WTC11 (cell line): ENCODE results near the gene SLC17A2. TPM values are rescaled to one million over a fixed set of nuclear protein-coding genes. Genes with fewer than 3 reads are reported as not detected.
A peak's percentile ranks its signal among the peaks of the same experiment; 100 is the strongest.

Source experiments
- ATAC-seq: fragments of 200-7000 bp; cut with Tn5 transposase; 2 replicates; pipeline ENCODE4 v1.10.0; 2021; ENCODE audit warnings: mild to moderate bottlenecking, moderate library complexity
- CTCF ChIA-PET: fragments of 300-600 bp; sonication (Branson Sonifier 250); formaldehyde crosslinking; loops from one replicate; lab custom pipeline; 2021; ENCODE audit warnings: antibody characterized with exemption; lab: Charles Lee
- POLR2A ChIA-PET: fragments of 350-600 bp; sonication (Branson Sonifier 250); formaldehyde crosslinking; loops from one replicate; lab custom pipeline; 2021; ENCODE audit warnings: antibody characterized with exemption; lab: Charles Lee
- DNase-seq: peaks from one replicate; pipeline ENCODE4 v3.0.0; 2021; ENCODE audit warnings: low spot score
- H3K27ac Mint-ChIP-seq: 2 replicates; pipeline ENCODE4 v1.8.0; 2021; ENCODE audit warnings: mixed read lengths
- H3K27me3 Mint-ChIP-seq: 2 replicates; pipeline ENCODE4 v1.8.0; 2021; ENCODE audit warnings: low read depth, mild to moderate bottlenecking, moderate library complexity, mixed read lengths
- H3K36me3 Mint-ChIP-seq: 2 replicates; pipeline ENCODE4 v1.8.0; 2021; ENCODE audit warnings: mixed read lengths
- H3K4me1 Mint-ChIP-seq: 2 replicates; pipeline ENCODE4 v1.8.0; 2022; ENCODE audit warnings: mixed read lengths
- H3K4me3 Mint-ChIP-seq: 2 replicates; pipeline ENCODE4 v1.8.0; 2021; ENCODE audit warnings: mild to moderate bottlenecking, moderate library complexity, mixed read lengths
- H3K9me3 Mint-ChIP-seq: 2 replicates; pipeline ENCODE4 v1.8.0; 2021; ENCODE audit warnings: mixed read lengths
- AR ChIP-seq: fragments of 250-450 bp; sonication (Bioruptor Pico); IDR thresholded peaks from 2 replicates; pipeline ENCODE4 v1.9.0; 2021; ENCODE audit warnings: mild to moderate bottlenecking
- ATF1 ChIP-seq: sonication (generic); formaldehyde crosslinking; IDR thresholded peaks from 2 replicates; pipeline ENCODE4 v1.8.1; 2023; ENCODE audit warnings: mild to moderate bottlenecking, moderate library complexity, missing genetic modification reagents
- CDX4 ChIP-seq: fragments of 250-450 bp; sonication (Bioruptor Pico); IDR thresholded peaks from 2 replicates; pipeline ENCODE4 v1.9.0; 2021; ENCODE audit warnings: moderate library complexity, mild to moderate bottlenecking, inconsistent platforms, borderline replicate concordance
- ETV6 ChIP-seq: sonication (generic); formaldehyde crosslinking; IDR thresholded peaks from 2 replicates; pipeline ENCODE4 v1.8.1; 2022; ENCODE audit warnings: mild to moderate bottlenecking, missing genetic modification reagents
- FOXK1 ChIP-seq: sonication (generic); formaldehyde crosslinking; IDR thresholded peaks from 2 replicates; pipeline ENCODE4 v1.8.0; 2022; ENCODE audit warnings: mild to moderate bottlenecking, moderate library complexity, missing genetic modification reagents
- FOXP4 ChIP-seq: sonication (generic); formaldehyde crosslinking; IDR thresholded peaks from 2 replicates; pipeline ENCODE4 v1.8.0; 2022; ENCODE audit warnings: mild to moderate bottlenecking, missing genetic modification reagents
- IRF1 ChIP-seq: sonication (generic); formaldehyde crosslinking; IDR thresholded peaks from 2 replicates; pipeline ENCODE4 v1.8.0; 2023; ENCODE audit warnings: missing genetic modification reagents
- MAX ChIP-seq: sonication (generic); formaldehyde crosslinking; IDR thresholded peaks from 2 replicates; pipeline ENCODE4 v1.8.0; 2022; ENCODE audit warnings: mild to moderate bottlenecking, missing genetic modification reagents
- MLX ChIP-seq: sonication (generic); formaldehyde crosslinking; IDR thresholded peaks from 2 replicates; pipeline ENCODE4 v1.8.1; 2023; ENCODE audit warnings: mild to moderate bottlenecking, missing genetic modification reagents, moderate library complexity
- NR3C1 ChIP-seq: sonication (generic); formaldehyde crosslinking; conservative IDR thresholded peaks from 2 replicates; pipeline ENCODE4 v1.8.1; 2023; ENCODE audit warnings: low read depth, mild to moderate bottlenecking, missing genetic modification reagents
- SOX15 ChIP-seq: fragments of 250-450 bp; sonication (Bioruptor Pico); IDR thresholded peaks from 2 replicates; pipeline ENCODE4 v1.9.0; 2021; ENCODE audit warnings: mild to moderate bottlenecking
- SP1 ChIP-seq: sonication (generic); formaldehyde crosslinking; conservative IDR thresholded peaks from 2 replicates; pipeline ENCODE4 v1.8.1; 2022; ENCODE audit warnings: missing genetic modification reagents
- TEAD1 ChIP-seq: sonication (generic); formaldehyde crosslinking; IDR thresholded peaks from 2 replicates; pipeline ENCODE4 v1.8.0; 2022; ENCODE audit warnings: mild to moderate bottlenecking, missing genetic modification reagents
- ZNF138 ChIP-seq: sonication (generic); formaldehyde crosslinking; conservative IDR thresholded peaks from 2 replicates; pipeline ENCODE4 v1.8.1; 2022; ENCODE audit warnings: mild to moderate bottlenecking, moderate library complexity, missing genetic modification reagents
- ZNF512 ChIP-seq: sonication (generic); formaldehyde crosslinking; IDR thresholded peaks from 2 replicates; pipeline ENCODE4 v1.8.1; 2022; ENCODE audit warnings: missing genetic modification reagents, borderline replicate concordance
- ZNF671 ChIP-seq: fragments of 250-450 bp; sonication (Bioruptor Pico); IDR thresholded peaks from 2 replicates; pipeline ENCODE4 v1.8.0; 2021; ENCODE audit warnings: mild to moderate bottlenecking
- total RNA-seq: library from RNA; stranded (reverse); gene quantifications from 3 replicates; pipeline ENCODE4 v1.2.3, GENCODE V29; 2021

Gene SLC17A2
- total RNA-seq, 1 experiment from 2014 or later, result not detected

- Mint-ChIP-seq H3K27me3 (peaks cover 71% of the 10 kb centered on the region), H3K4me3 (peak overlapping the region; percentile 74), H3K9me3 (peaks cover 30% of the 10 kb centered on the region), H3K36me3 (peaks cover 42% of the 10 kb centered on the region), H3K4me1 (peaks cover 55% of the 10 kb centered on the region), H3K27ac (peak overlapping the region; percentile 93)
- ATAC-seq (peak; percentile 82), DNase-seq (peak; percentile 19)
- CTCF ChIA-PET, result interaction anchor here (1.3 kb wide), 1 partner anchor 82 kb away, joined by 4 read pairs; no protein-coding TSS in a partner anchor
- POLR2A ChIA-PET, result no interaction called here
- TF ChIP-seq SP1 (CRISPR knock-in tag) (0 out of 2 replicates have a peak, but pooled peaks have one; percentile 25), TEAD1 (CRISPR knock-in tag) (0 out of 2 replicates have a peak, but pooled peaks have one; percentile 32), MAX (CRISPR knock-in tag) (no peak), FOXP4 (CRISPR knock-in tag) (peak; percentile 49; the same call in 1 of the 2 replicates), ZNF512 (CRISPR knock-in tag) (no peak), ETV6 (CRISPR knock-in tag) (peak; percentile 52; the same call in 1 of the 2 replicates), ZNF671 (CRISPR knock-in tag) (no peak)
- TF ChIP-seq, all 79 proteins: peak for 4
Observed at GRCh38 chr6:25963426-25964123, 33.1 kb upstream of the SLC17A2 start.

GRCh38 chr6:25962149-25963127, 31.9 kb upstream of the SLC17A2 start, which contains the start of gene TRIM38:
TRIM38 (plus strand) TSS chr6:25962802; CDS start chr6:25966523, 3,721 bp downstream.
- peaks cover 40% of the 10 kb centered on the region for H3K36me3 Mint-ChIP-seq
- peaks cover 55% of the 10 kb centered on the region for H3K4me1 Mint-ChIP-seq
- peak within 1 kb of the TSS; percentile 93 for H3K27ac Mint-ChIP-seq
- TF ChIP-seq IRF1 (CRISPR knock-in tag), result no peak
- TF ChIP-seq NR3C1 (CRISPR knock-in tag), result no peak
- TF ChIP-seq ATF1, result no peak
- DNase-seq (no peak), ATAC-seq (peak; percentile 24; the same call in 1 of the 2 replicates)
- CTCF ChIA-PET, result interaction anchor here (1.0 to 1.3 kb wide), 3 partner anchors 10 to 80 kb away, joined by 3 to 6 read pairs (median 4); no protein-coding TSS in a partner anchor
- peaks cover 59% of the 10 kb centered on the region for H3K27me3 Mint-ChIP-seq
- H3K4me3 Mint-ChIP-seq, result peak within 1 kb of the TSS; percentile 74
- peaks cover 37% of the 10 kb centered on the region for H3K9me3 Mint-ChIP-seq
- POLR2A ChIA-PET, result no interaction called here

- peaks cover 37% of the 10 kb centered on the region for H3K9me3 Mint-ChIP-seq
- H3K4me3 Mint-ChIP-seq, result peak overlapping the region; percentile 71
- CTCF ChIA-PET, result interaction anchor here (1.0 to 1.1 kb wide), 2 partner anchors 9 to 30 kb away, joined by 3 to 6 read pairs; no protein-coding TSS in a partner anchor
- H3K27ac Mint-ChIP-seq, result no peak overlapping the region
- POLR2A ChIA-PET, result interaction anchor here (0.7 kb wide), 1 partner anchor 66 kb away, joined by 3 read pairs; no protein-coding TSS in a partner anchor
- 0 out of 2 replicates have a peak, but pooled peaks have one; percentile 20 for ATAC-seq
- DNase-seq, result no peak
- peaks cover 52% of the 10 kb centered on the region for H3K27me3 Mint-ChIP-seq
- peaks cover 33% of the 10 kb centered on the region for H3K36me3 Mint-ChIP-seq
- H3K4me1 Mint-ChIP-seq, result peaks cover 54% of the 10 kb centered on the region
- TF ChIP-seq CDX4 (CRISPR knock-in tag), result no peak
- TF ChIP-seq SOX15, result no peak
- TF ChIP-seq ZNF138 (CRISPR knock-in tag), result no peak
- no peak for TF ChIP-seq FOXK1 (CRISPR knock-in tag)
- no peak for TF ChIP-seq AR
- TF ChIP-seq MLX (CRISPR knock-in tag), result no peak
Observed at GRCh38 chr6:25961619-25962148, 31.2 kb upstream of the SLC17A2 start.
